ENCODE data around the gene LDLRAD4. TPM values are rescaled to one million over a fixed set of nuclear protein-coding genes. Genes with fewer than 3 reads are reported as not detected.

Gene LDLRAD4
- total and polyA plus RNA-seq, 8 donors: 2.0 to 47.9 (median 9.0) TPM

- Histone ChIP-seq H3K4me3 (peak overlapping the region; percentile 61 to 92 (median 86)), H3K36me3 (no peaks in the 10 kb centered on the region), H3K9me3 (no peaks in the 10 kb centered on the region), H3K27ac (peak overlapping the region in 3 of 5 donors; percentile 18 to 87 (median 85)), H3K4me1 (peaks cover 42 to 79% (median 78%) of the 10 kb centered on the region in 4 donors), H3K27me3 (peaks cover 0 to 41% (median 11%) of the 10 kb centered on the region in 3 donors)
- DNase-seq: no peak
- TF ChIP-seq POLR2AphosphoS5 (IDR thresholded peaks at IDR 0.05) (no peak), EP300 (IDR thresholded peaks at IDR 0.05) (no peak), CTCF (IDR thresholded peaks at IDR 0.05) (no peak), POLR2A (IDR thresholded peaks at IDR 0.05) (no peak)
- intact Hi-C loops (cut with DNase I; ENCODE audit: low total_unique reads): loop anchor here (10.0 kb wide), 2 partner anchors 165 to 305 kb away; no protein-coding TSS in a partner anchor
- WGBS, 5 donors: 20 to 41% (median 32%) methylated on average over 4 of the region's 4 CpGs
Measured at GRCh38 chr18:13219593-13220159, 1.1 kb downstream of the LDLRAD4 start.

- H3K4me3 ChIP-seq: peak overlapping the region in 1 of 4 donors; percentile 91
- DNase-seq: peak; percentile 43 to 45
- no peaks in the 10 kb centered on the region for H3K9me3 ChIP-seq
- peaks cover 42 to 79% (median 78%) of the 10 kb centered on the region in 4 donors for H3K4me1 ChIP-seq
- peak overlapping the region; percentile 18 to 87 (median 47) for H3K27ac ChIP-seq
- 22 to 34% (median 23%) methylated on average over 8 to 10 of the region's 10 CpGs for WGBS, 5 donors
- no peak for TF ChIP-seq POLR2A (IDR thresholded peaks at IDR 0.05)
- peak in 1 of 3 donors; percentile 17 for TF ChIP-seq POLR2AphosphoS5 (IDR thresholded peaks at IDR 0.05)
- no peak for TF ChIP-seq EP300 (IDR thresholded peaks at IDR 0.05)
- TF ChIP-seq CTCF (IDR thresholded peaks at IDR 0.05): no peak
- peaks cover 0 to 41% (median 11%) of the 10 kb centered on the region in 3 donors for H3K27me3 ChIP-seq
- intact Hi-C loops (cut with DNase I; ENCODE audit: low total_unique reads): no loop called here
- no peaks in the 10 kb centered on the region for H3K36me3 ChIP-seq
Measured at GRCh38 chr18:13220361-13220991, 1.9 kb downstream of the LDLRAD4 start.

- Histone ChIP-seq H3K4me1 (peaks cover 32 to 64% (median 63%) of the 10 kb centered on the region in 4 donors), H3K9me3 (no peaks in the 10 kb centered on the region), H3K27ac (peak overlapping the region; percentile 49 to 87 (median 78)), H3K27me3 (peaks cover 0 to 27% (median 8%) of the 10 kb centered on the region in 3 donors), H3K4me3 (peak overlapping the region in 2 of 4 donors; percentile 10 to 23), H3K36me3 (no peaks in the 10 kb centered on the region)
- WGBS, 5 donors: 16 to 27% (median 27%) methylated on average over 24 of the region's 24 CpGs
- DNase-seq: peak; percentile 62 to 89
- intact Hi-C loops (cut with DNase I; ENCODE audit: low total_unique reads): no loop called here
- no peak for TF ChIP-seq POLR2A (IDR thresholded peaks at IDR 0.05)
- peak; percentile 9 to 63 (median 45) for TF ChIP-seq POLR2AphosphoS5 (IDR thresholded peaks at IDR 0.05)
Measured at GRCh38 chr18:13221869-13222855, 3.6 kb downstream of the LDLRAD4 start.

GRCh38 chr18:13222856-13223281, 4.3 kb downstream of the LDLRAD4 start:
- peak; percentile 37 to 77 for DNase-seq
- Histone ChIP-seq H3K27me3 (peaks cover 0 to 22% (median 8%) of the 10 kb centered on the region in 3 donors), H3K4me3 (peak overlapping the region in 2 of 4 donors; percentile 10 to 23), H3K9me3 (no peaks in the 10 kb centered on the region), H3K4me1 (peaks cover 32 to 64% (median 60%) of the 10 kb centered on the region in 4 donors), H3K36me3 (peaks cover 0 to 6% (median 0%) of the 10 kb centered on the region in 4 donors), H3K27ac (peak overlapping the region; percentile 49 to 87 (median 78))
- 23 to 43% (median 29%) methylated on average over 4 of the region's 4 CpGs for WGBS, 5 donors
- intact Hi-C loops (cut with DNase I; ENCODE audit: low total_unique reads): no loop called here
- TF ChIP-seq EP300 (IDR thresholded peaks at IDR 0.05): no peak
- no peak for TF ChIP-seq CTCF (IDR thresholded peaks at IDR 0.05)
- no peak for TF ChIP-seq POLR2AphosphoS5 (IDR thresholded peaks at IDR 0.05)

Measured in stomach (tissue), 9 donors.